HCT116 (cell line): ENCODE results near the gene WNK2. TPM values are rescaled to one million over a fixed set of nuclear protein-coding genes. Genes with fewer than 3 reads are reported as not detected.

Source experiments
- ATAC-seq: fragments of 200-7000 bp; cut with Tn5 transposase; 2 replicates; pipeline ENCODE4 v1.9.1; 2020; ENCODE audit warnings: mild to moderate bottlenecking, moderate library complexity
- BruUV-seq: library from RNA; stranded (reverse); fragments of 400-500 nt; replicated peaks from 2 replicates; lab custom pipeline; 2021; lab: Mats Ljungman, UMichigan
- CTCF ChIA-PET: fragments of 300-600 bp; sonication (Branson Sonifier 250); formaldehyde crosslinking; loops from one replicate; lab custom pipeline; 2021; ENCODE audit warnings: antibody characterized with exemption; lab: Charles Lee
- POLR2A ChIA-PET: fragments of 300-600, 350-600 bp; sonication (Branson Sonifier 250); formaldehyde crosslinking; loops from one replicate; lab custom pipeline; 2021; ENCODE audit warnings: antibody characterized with exemption; lab: Charles Lee
- RAD21 ChIA-PET, 2 experiments: fragments of 300-600 bp; sonication (Branson Sonifier 250); formaldehyde crosslinking; loops; one replicate each; lab custom pipeline; 2023; ENCODE audit warnings: low total read pairs in 2 of 2; ENCODE audit not compliant: uncharacterized antibody in 2 of 2, unreplicated experiment in 2 of 2, low non-redundant PET in 1 of 2; lab: Charles Lee
- DNase-seq: peaks from one replicate; pipeline ENCODE4 v3.0.0-alpha.2; 2010; ENCODE audit warnings: low read depth, low spot score
- H2AFZ ChIP-seq: fragments of 200-600 bp; shearing (Covaris generic), sonication (generic); 2 replicates; pipeline ENCODE4 v1.6.1; 2017; ENCODE audit warnings: low read depth, mixed run types, mixed read lengths, antibody characterized with exemption, low read length; ENCODE audit not compliant: poor library complexity, severe bottlenecking
- H3K27ac ChIP-seq: 2 replicates; pipeline ENCODE4 v1.5.1; 2012; ENCODE audit warnings: low read depth, low read length
- H3K27me3 ChIP-seq: fragments of 200-600 bp; sonication (generic); 2 replicates; pipeline ENCODE4 v1.6.1; 2016; ENCODE audit warnings: mixed run types, low read length, mixed read lengths; ENCODE audit not compliant: insufficient read depth
- H3K36me3 ChIP-seq, 2 experiments: fragments of 200-500 bp in 1 of 2; fragments of 200-600 bp in 1 of 2; sonication (Bioruptor generic) in 1 of 2; sonication (generic) in 1 of 2; 2 replicates each; pipeline versions ENCODE4 v1.5.1 to v1.6.1; 2014 to 2016; ENCODE audit warnings: low read length in 2 of 2, inconsistent platforms in 1 of 2, mixed read lengths in 1 of 2, mixed run types in 1 of 2; ENCODE audit not compliant: insufficient read depth in 2 of 2, control insufficient read depth in 1 of 2
- H3K4me1 ChIP-seq, 2 experiments: fragments of 200-600 bp in 1 of 2; sonication (generic) in 1 of 2; 2 replicates each; pipeline versions ENCODE4 v1.5.1 to v1.6.1; 2012 to 2017; ENCODE audit warnings: low read length in 2 of 2, inconsistent platforms in 1 of 2, mild to moderate bottlenecking in 1 of 2, mixed read lengths in 1 of 2, mixed run types in 1 of 2, moderate library complexity in 1 of 2; ENCODE audit not compliant: insufficient read depth in 2 of 2, control insufficient read depth in 1 of 2
- H3K4me2 ChIP-seq: fragments of 200-600 bp; sonication (generic); 2 replicates; pipeline ENCODE4 v1.6.1; 2017; ENCODE audit warnings: mixed run types, low read length, mixed read lengths
- H3K4me3 ChIP-seq, 2 experiments: fragments of 200-600 bp in 1 of 2; sonication (generic) in 1 of 2; replicated peaks in 1 of 2; 2 replicates each; pipeline ENCODE4 v1.5.1; 2011 to 2016; ENCODE audit warnings: low read length in 2 of 2, control low read depth in 1 of 2, low read depth in 1 of 2, mild to moderate bottlenecking in 1 of 2, mixed read lengths in 1 of 2, mixed run types in 1 of 2
- H3K79me2 ChIP-seq: fragments of 200-600 bp; sonication (generic); 2 replicates; pipeline ENCODE4 v1.6.1; 2017; ENCODE audit warnings: mild to moderate bottlenecking, mixed run types, low read length, moderate library complexity, mixed read lengths; ENCODE audit not compliant: insufficient read depth
- H3K9ac ChIP-seq: fragments of 200-600 bp; sonication (generic); 2 replicates; pipeline ENCODE4 v1.6.1; 2016; ENCODE audit warnings: low read length, mixed read lengths
- H3K9me2 ChIP-seq: fragments of 200-600 bp; sonication (generic), shearing (Covaris generic); 2 replicates; pipeline ENCODE4 v1.6.1; 2017; ENCODE audit warnings: mixed run types, mild to moderate bottlenecking, moderate library complexity; ENCODE audit not compliant: insufficient read depth
- H3K9me3 ChIP-seq, 2 experiments: fragments of 200-500 bp in 1 of 2; fragments of 200-600 bp in 1 of 2; sonication (Bioruptor generic) in 1 of 2; sonication (generic) in 1 of 2; 2 replicates each; pipeline ENCODE4 v1.6.1; 2014 to 2017; ENCODE audit warnings: low read length in 2 of 2, mixed read lengths in 2 of 2, inconsistent platforms in 1 of 2, low read depth in 1 of 2, mild to moderate bottlenecking in 1 of 2, mixed run types in 1 of 2, moderate library complexity in 1 of 2; ENCODE audit not compliant: control insufficient read depth in 1 of 2, insufficient read depth in 1 of 2
- H4K20me1 ChIP-seq: fragments of 200-600 bp; sonication (generic), shearing (Covaris generic); 2 replicates; pipeline ENCODE4 v1.6.1; 2017; ENCODE audit warnings: mixed run types, mild to moderate bottlenecking, moderate library complexity; ENCODE audit not compliant: insufficient read depth
- ATF3 ChIP-seq: IDR thresholded peaks from 2 replicates; pipeline ENCODE4 v1.6.1; 2012
- CBX3 ChIP-seq: IDR thresholded peaks from 2 replicates; pipeline ENCODE4 v1.6.1; 2012; ENCODE audit warnings: low read depth
- CEBPB ChIP-seq: IDR thresholded peaks from 2 replicates; pipeline ENCODE4 v1.6.1; 2012; ENCODE audit warnings: low read depth
- CTCF ChIP-seq, 3 experiments: fragments of 200-600 bp in 1 of 3; sonication (generic) in 1 of 3; IDR thresholded peaks in 2 of 3; conservative IDR thresholded peaks in 1 of 3; 2 replicates each; pipeline ENCODE4 v1.5.1; 2012 to 2017; ENCODE audit warnings: low read depth in 2 of 3, low read length in 2 of 3, antibody characterized with exemption in 1 of 3, borderline replicate concordance in 1 of 3, control low read depth in 1 of 3, mild to moderate bottlenecking in 1 of 3, mixed read lengths in 1 of 3, mixed run types in 1 of 3, moderate library complexity in 1 of 3; ENCODE audit not compliant: insufficient read depth in 1 of 3
- EGR1 ChIP-seq: IDR thresholded peaks from 2 replicates; pipeline ENCODE4 v1.6.1; 2012; ENCODE audit warnings: low read depth
- ELF1 ChIP-seq: IDR thresholded peaks from 2 replicates; pipeline ENCODE4 v1.6.1; 2012; ENCODE audit warnings: low read depth, borderline replicate concordance
- EZH2 ChIP-seq: fragments of 200-600 bp; sonication (generic); IDR thresholded peaks from 2 replicates; pipeline ENCODE4 v1.6.1; 2017; ENCODE audit warnings: antibody characterized with exemption, mixed run types
- FOSL1 ChIP-seq: IDR thresholded peaks from 2 replicates; pipeline ENCODE4 v1.6.1; 2012; ENCODE audit warnings: low read depth
- MAX ChIP-seq: IDR thresholded peaks from 2 replicates; pipeline ENCODE4 v1.6.1; 2012
- POLR2A ChIP-seq: IDR thresholded peaks from 2 replicates; pipeline ENCODE4 v1.7.0; 2011; ENCODE audit warnings: borderline replicate concordance; ENCODE audit not compliant: insufficient read depth, insufficient read length; ENCODE audit errors: extremely low read depth
- POLR2AphosphoS5 ChIP-seq: IDR thresholded peaks from 2 replicates; pipeline ENCODE4 v1.6.1; 2011; ENCODE audit warnings: mild to moderate bottlenecking, low read depth, low read length, moderate library complexity
- RAD21 ChIP-seq: IDR thresholded peaks from 2 replicates; pipeline ENCODE4 v1.6.1; 2012; ENCODE audit warnings: low read depth, mild to moderate bottlenecking
- SIN3A ChIP-seq: IDR thresholded peaks from 2 replicates; pipeline ENCODE4 v1.6.1; 2012; ENCODE audit warnings: low read depth
- SP1 ChIP-seq: IDR thresholded peaks from 2 replicates; pipeline ENCODE4 v1.6.1; 2012; ENCODE audit warnings: low read depth
- SRF ChIP-seq: IDR thresholded peaks from 2 replicates; pipeline ENCODE4 v1.6.1; 2012; ENCODE audit warnings: low read depth
- TCF7L2 ChIP-seq: IDR thresholded peaks from 2 replicates; pipeline ENCODE4 v1.7.0; 2011; ENCODE audit warnings: borderline replicate concordance, inconsistent platforms; ENCODE audit not compliant: insufficient read depth, insufficient read length; ENCODE audit errors: extremely low read depth
- YY1 ChIP-seq: IDR thresholded peaks from 2 replicates; pipeline ENCODE4 v1.6.1; 2011; ENCODE audit warnings: low read length, low read depth, moderate library complexity, mild to moderate bottlenecking; ENCODE audit not compliant: insufficient replicate concordance; ENCODE audit errors: extremely low read depth
- ZFX ChIP-seq: fragments of 450-650 bp; IDR thresholded peaks from 2 replicates; pipeline ENCODE4 v1.6.1; 2017
- ZNF274 ChIP-seq: fragments of 200-500 bp; sonication (Bioruptor generic); IDR thresholded peaks from 2 replicates; pipeline ENCODE4 v1.6.1; 2014; ENCODE audit warnings: mild to moderate bottlenecking, low read depth, low read length, inconsistent platforms
- intact Hi-C: fragments of 100-400 bp; cut with micrococcal nuclease; formaldehyde crosslinking; loops from 2 replicates; pipeline ENCODE4 v1.10.0; 2022
- total RNA-seq: library from RNA; stranded (reverse); gene quantifications from one replicate; pipeline ENCODE4 v1.2.1, GENCODE V29; 2021; ENCODE audit not compliant: unreplicated experiment

Gene WNK2
- total RNA-seq, 1 experiment from 2014 or later: 24.4 TPM

GRCh38 chr9:93287189-93287552, 103.2 kb downstream of the WNK2 start:
- H3K27me3 ChIP-seq: no peaks in the 10 kb centered on the region
- ATAC-seq: no peak
- intact Hi-C loops: no loop called here

GRCh38 chr9:93287593-93287992, 103.7 kb downstream of the WNK2 start:
- POLR2A ChIA-PET: no interaction called here
- TF ChIP-seq POLR2A: no peak
- no peak for TF ChIP-seq CEBPB
- no peak for TF ChIP-seq MAX
- TF ChIP-seq EZH2: no peak
- TF ChIP-seq RAD21: no peak
- no peak for TF ChIP-seq YY1
- TF ChIP-seq TCF7L2: no peak
- no peak for TF ChIP-seq ZFX
- no peak for TF ChIP-seq SRF
- no peak for TF ChIP-seq CBX3
- no peak for TF ChIP-seq CTCF (IDR thresholded peaks at IDR 0.05 in 2 of 3, conservative IDR thresholded peaks at IDR 0.05 in 1 of 3; ENCODE audit: borderline replicate concordance in 1 of 3, insufficient read depth in 1 of 3, low read depth in 2 of 3, low read length in 2 of 3)
- no peak for TF ChIP-seq FOSL1
- no peak for TF ChIP-seq SP1
- no peak for TF ChIP-seq POLR2AphosphoS5
- TF ChIP-seq ELF1: no peak

More at GRCh38 chr9:93287189-93287552, 103.2 kb downstream of the WNK2 start:
- no peak for TF ChIP-seq ZNF274
- TF ChIP-seq TCF7L2: no peak
- TF ChIP-seq SIN3A: no peak
- TF ChIP-seq FOSL1: no peak
- TF ChIP-seq ATF3: no peak
- no peak for TF ChIP-seq MAX
- no peak for TF ChIP-seq POLR2AphosphoS5
- TF ChIP-seq ELF1: no peak
- TF ChIP-seq EGR1: no peak
- CTCF ChIA-PET: no interaction called here
- no peak for DNase-seq
- RAD21 ChIA-PET: no interaction called here
- Histone ChIP-seq H4K20me1 (no peaks in the 10 kb centered on the region), H3K79me2 (no peaks in the 10 kb centered on the region), H3K4me1 (no peaks in the 10 kb centered on the region), H3K9me3 (no peaks in the 10 kb centered on the region), H2AFZ (no peak overlapping the region), H3K27ac (no peak overlapping the region), H3K36me3 (no peaks in the 10 kb centered on the region), H3K9ac (no peak overlapping the region), H3K4me3 (no peak overlapping the region), H3K9me2 (no peaks in the 10 kb centered on the region), H3K4me2 (no peak overlapping the region)
- POLR2A ChIA-PET: no interaction called here
- BruUV-seq: no TSS peak

More at GRCh38 chr9:93287593-93287992, 103.7 kb downstream of the WNK2 start:
- no peaks in the 10 kb centered on the region for H3K27me3 ChIP-seq
- no peak overlapping the region for H3K27ac ChIP-seq
- RAD21 ChIA-PET: no interaction called here
- no peaks in the 10 kb centered on the region for H3K36me3 ChIP-seq
- H3K79me2 ChIP-seq: no peaks in the 10 kb centered on the region
- H3K9me2 ChIP-seq: no peaks in the 10 kb centered on the region
- no TSS peak for BruUV-seq
- H4K20me1 ChIP-seq: no peaks in the 10 kb centered on the region
- H3K4me1 ChIP-seq: no peaks in the 10 kb centered on the region
- no peak overlapping the region for H3K9ac ChIP-seq
- H3K4me3 ChIP-seq: no peak overlapping the region
- CTCF ChIA-PET: no interaction called here
- no peaks in the 10 kb centered on the region for H3K9me3 ChIP-seq
- no peak overlapping the region for H3K4me2 ChIP-seq
- no peak for ATAC-seq
- H2AFZ ChIP-seq: no peak overlapping the region
- no peak for DNase-seq
- intact Hi-C loops: no loop called here
